Panc1 (cell line): ENCODE results near the gene MIF4GD.

Experiments
- CTCF ChIP-seq: fragments of 450-650 bp; IDR thresholded peaks from 2 replicates; pipeline ENCODE4 v1.5.1; 2017; ENCODE audit warnings: mild to moderate bottlenecking
- POLR2AphosphoS5 ChIP-seq: IDR thresholded peaks from 2 replicates; pipeline ENCODE4 v1.6.1; 2012; ENCODE audit warnings: mild to moderate bottlenecking, low read depth, low read length, moderate library complexity
- TF ChIP-seq, protein P1 (sequence below), 2 experiments: IDR thresholded peaks; 2 replicates each; pipeline ENCODE4 v1.6.1; 2011 to 2012; ENCODE audit warnings: low read depth in 2 of 2, control low read depth in 1 of 2, low read length in 1 of 2, mild to moderate bottlenecking in 1 of 2, moderate library complexity in 1 of 2; ENCODE audit not compliant: insufficient read depth in 1 of 2

- TF ChIP-seq CTCF, result no peak
- no peak for TF ChIP-seq POLR2AphosphoS5
- TF ChIP-seq, protein P1, sequence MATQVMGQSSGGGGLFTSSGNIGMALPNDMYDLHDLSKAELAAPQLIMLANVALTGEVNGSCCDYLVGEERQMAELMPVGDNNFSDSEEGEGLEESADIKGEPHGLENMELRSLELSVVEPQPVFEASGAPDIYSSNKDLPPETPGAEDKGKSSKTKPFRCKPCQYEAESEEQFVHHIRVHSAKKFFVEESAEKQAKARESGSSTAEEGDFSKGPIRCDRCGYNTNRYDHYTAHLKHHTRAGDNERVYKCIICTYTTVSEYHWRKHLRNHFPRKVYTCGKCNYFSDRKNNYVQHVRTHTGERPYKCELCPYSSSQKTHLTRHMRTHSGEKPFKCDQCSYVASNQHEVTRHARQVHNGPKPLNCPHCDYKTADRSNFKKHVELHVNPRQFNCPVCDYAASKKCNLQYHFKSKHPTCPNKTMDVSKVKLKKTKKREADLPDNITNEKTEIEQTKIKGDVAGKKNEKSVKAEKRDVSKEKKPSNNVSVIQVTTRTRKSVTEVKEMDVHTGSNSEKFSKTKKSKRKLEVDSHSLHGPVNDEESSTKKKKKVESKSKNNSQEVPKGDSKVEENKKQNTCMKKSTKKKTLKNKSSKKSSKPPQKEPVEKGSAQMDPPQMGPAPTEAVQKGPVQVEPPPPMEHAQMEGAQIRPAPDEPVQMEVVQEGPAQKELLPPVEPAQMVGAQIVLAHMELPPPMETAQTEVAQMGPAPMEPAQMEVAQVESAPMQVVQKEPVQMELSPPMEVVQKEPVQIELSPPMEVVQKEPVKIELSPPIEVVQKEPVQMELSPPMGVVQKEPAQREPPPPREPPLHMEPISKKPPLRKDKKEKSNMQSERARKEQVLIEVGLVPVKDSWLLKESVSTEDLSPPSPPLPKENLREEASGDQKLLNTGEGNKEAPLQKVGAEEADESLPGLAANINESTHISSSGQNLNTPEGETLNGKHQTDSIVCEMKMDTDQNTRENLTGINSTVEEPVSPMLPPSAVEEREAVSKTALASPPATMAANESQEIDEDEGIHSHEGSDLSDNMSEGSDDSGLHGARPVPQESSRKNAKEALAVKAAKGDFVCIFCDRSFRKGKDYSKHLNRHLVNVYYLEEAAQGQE (IDR thresholded peaks at IDR 0.05; ENCODE audit: insufficient read depth in 1 of 2, low read depth in 2 of 2, low read length in 1 of 2), result no peak
Measured at GRCh38 chr17:75317671-75318070, 46.6 kb upstream of the MIF4GD start.
